B cell (primary cell): ENCODE measurements around the gene ERC1.

Experiments used
- EZH2 ChIP-seq: IDR thresholded peaks from 2 replicates; pipeline ENCODE4 v1.6.1; 2012; ENCODE audit warnings: borderline replicate concordance, low read depth, mild to moderate bottlenecking, moderate library complexity, low read length; ENCODE audit not compliant: insufficient read depth, poor library complexity, severe bottlenecking
- TF ChIP-seq, protein P1 (sequence below): fragments of 200-600 bp; IDR thresholded peaks from one replicate; pipeline ENCODE4 v1.8.0; 2022; ENCODE audit warnings: antibody characterized with exemption, mild to moderate bottlenecking

- TF ChIP-seq, protein P1, sequence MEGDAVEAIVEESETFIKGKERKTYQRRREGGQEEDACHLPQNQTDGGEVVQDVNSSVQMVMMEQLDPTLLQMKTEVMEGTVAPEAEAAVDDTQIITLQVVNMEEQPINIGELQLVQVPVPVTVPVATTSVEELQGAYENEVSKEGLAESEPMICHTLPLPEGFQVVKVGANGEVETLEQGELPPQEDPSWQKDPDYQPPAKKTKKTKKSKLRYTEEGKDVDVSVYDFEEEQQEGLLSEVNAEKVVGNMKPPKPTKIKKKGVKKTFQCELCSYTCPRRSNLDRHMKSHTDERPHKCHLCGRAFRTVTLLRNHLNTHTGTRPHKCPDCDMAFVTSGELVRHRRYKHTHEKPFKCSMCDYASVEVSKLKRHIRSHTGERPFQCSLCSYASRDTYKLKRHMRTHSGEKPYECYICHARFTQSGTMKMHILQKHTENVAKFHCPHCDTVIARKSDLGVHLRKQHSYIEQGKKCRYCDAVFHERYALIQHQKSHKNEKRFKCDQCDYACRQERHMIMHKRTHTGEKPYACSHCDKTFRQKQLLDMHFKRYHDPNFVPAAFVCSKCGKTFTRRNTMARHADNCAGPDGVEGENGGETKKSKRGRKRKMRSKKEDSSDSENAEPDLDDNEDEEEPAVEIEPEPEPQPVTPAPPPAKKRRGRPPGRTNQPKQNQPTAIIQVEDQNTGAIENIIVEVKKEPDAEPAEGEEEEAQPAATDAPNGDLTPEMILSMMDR, result no peak
- TF ChIP-seq EZH2, result no peak
Measured at GRCh38 chr12:1519642-1520041, 528.6 kb downstream of the ERC1 start.
